Mucosa of rectum (tissue), 2 donors: Measurements from ENCODE around the gene SELENON.

Experiments used
- H3K27ac ChIP-seq, 2 donors: one replicate each; pipeline ENCODE4 v1.7.0; 2013; ENCODE audit warnings: inconsistent platforms in 2 of 2, low read depth in 2 of 2, low read length in 2 of 2
- H3K27me3 ChIP-seq, 2 donors: one replicate each; pipeline ENCODE4 v1.7.0; 2013; ENCODE audit warnings: low read length in 2 of 2; ENCODE audit not compliant: control insufficient read depth in 2 of 2, insufficient read depth in 2 of 2
- H3K36me3 ChIP-seq, 2 donors: one replicate each; pipeline ENCODE4 v1.7.0; 2013; ENCODE audit warnings: low read length in 2 of 2; ENCODE audit not compliant: control insufficient read depth in 2 of 2, insufficient read depth in 2 of 2
- H3K4me1 ChIP-seq, 2 donors: one replicate each; pipeline ENCODE4 v1.7.0; 2013; ENCODE audit warnings: low read length in 2 of 2, mild to moderate bottlenecking in 1 of 2; ENCODE audit not compliant: control insufficient read depth in 2 of 2, insufficient read depth in 2 of 2
- H3K4me3 ChIP-seq, 2 donors: one replicate each; pipeline ENCODE4 v1.7.0; 2013; ENCODE audit warnings: low read length in 2 of 2
- H3K9ac ChIP-seq, 2 donors: one replicate each; pipeline ENCODE4 v1.7.0; 2013; ENCODE audit warnings: low read length in 2 of 2, low read depth in 1 of 2, mild to moderate bottlenecking in 1 of 2
- H3K9me3 ChIP-seq, 2 donors: one replicate each; pipeline ENCODE4 v1.7.0; 2013; ENCODE audit warnings: low read length in 2 of 2; ENCODE audit not compliant: control insufficient read depth in 2 of 2
- donor health status: healthy.
- donor health status: Normal muscosa, but diverticular disease.

SELENON gene

GRCh38 chr1:25795211-25795610 is 4.8 kb upstream of the SELENON start:
- H3K27me3 ChIP-seq = no peaks in the 10 kb centered on the region
- H3K4me1 ChIP-seq = peaks cover 4 to 6% of the 10 kb centered on the region in 2 donors
- H3K4me3 ChIP-seq = no peak overlapping the region
- H3K9ac ChIP-seq = no peak overlapping the region
- H3K36me3 ChIP-seq = no peaks in the 10 kb centered on the region
- H3K27ac ChIP-seq = no peak overlapping the region
- no peaks in the 10 kb centered on the region for H3K9me3 ChIP-seq

- Histone ChIP-seq H3K27me3 (no peaks in the 10 kb centered on the region), H3K9ac (no peak overlapping the region), H3K4me3 (no peak overlapping the region), H3K36me3 (no peaks in the 10 kb centered on the region), H3K27ac (no peak overlapping the region), H3K4me1 (peaks cover 11 to 13% of the 10 kb centered on the region in 2 donors), H3K9me3 (no peaks in the 10 kb centered on the region)
Measured at GRCh38 chr1:25795946-25796810, 3.8 kb upstream of the SELENON start.

- Histone ChIP-seq H3K27me3 (no peaks in the 10 kb centered on the region), H3K36me3 (no peaks in the 10 kb centered on the region), H3K4me3 (no peak overlapping the region), H3K27ac (no peak overlapping the region), H3K9me3 (no peaks in the 10 kb centered on the region), H3K9ac (no peak overlapping the region), H3K4me1 (peaks cover 11 to 13% of the 10 kb centered on the region in 2 donors)
Measured at GRCh38 chr1:25796811-25797458, 3.1 kb upstream of the SELENON start.

- Histone ChIP-seq H3K27me3 (peaks cover 0 to 1% of the 10 kb centered on the region in 2 donors), H3K4me1 (peaks cover 11 to 16% of the 10 kb centered on the region in 2 donors), H3K36me3 (no peaks in the 10 kb centered on the region), H3K9me3 (no peaks in the 10 kb centered on the region), H3K9ac (no peak overlapping the region), H3K27ac (no peak overlapping the region), H3K4me3 (no peak overlapping the region)
Measured at GRCh38 chr1:25797939-25798338, 2.1 kb upstream of the SELENON start.

- no peaks in the 10 kb centered on the region for H3K9me3 ChIP-seq
- no peak overlapping the region for H3K9ac ChIP-seq
- H3K36me3 ChIP-seq = no peaks in the 10 kb centered on the region
- no peak overlapping the region for H3K27ac ChIP-seq
- H3K27me3 ChIP-seq = peaks cover 0 to 2% of the 10 kb centered on the region in 2 donors
- no peak overlapping the region for H3K4me3 ChIP-seq
- H3K4me1 ChIP-seq = peaks cover 11 to 16% of the 10 kb centered on the region in 2 donors
Measured at GRCh38 chr1:25798666-25799351, 1.2 kb upstream of the SELENON start.

GRCh38 chr1:25799352-25799934 is 550 bp upstream of the SELENON start:
- peaks cover 11 to 16% of the 10 kb centered on the region in 2 donors for H3K4me1 ChIP-seq
- H3K4me3 ChIP-seq = peak overlapping the region; percentile 59 to 63
- H3K9ac ChIP-seq = peak overlapping the region; percentile 60 to 68
- no peaks in the 10 kb centered on the region for H3K9me3 ChIP-seq
- no peaks in the 10 kb centered on the region for H3K36me3 ChIP-seq
- H3K27ac ChIP-seq = peak overlapping the region; percentile 38 to 43
- H3K27me3 ChIP-seq = peaks cover 0 to 2% of the 10 kb centered on the region in 2 donors

GRCh38 chr1:25800703-25801377 is 847 bp downstream of the SELENON start:
- H3K9me3 ChIP-seq = no peaks in the 10 kb centered on the region
- no peak overlapping the region for H3K27ac ChIP-seq
- H3K4me1 ChIP-seq = peaks cover 11 to 16% of the 10 kb centered on the region in 2 donors
- peak overlapping the region; percentile 66 to 77 for H3K4me3 ChIP-seq
- peaks cover 0 to 2% of the 10 kb centered on the region in 2 donors for H3K27me3 ChIP-seq
- H3K9ac ChIP-seq = peak overlapping the region; percentile 65 to 68
- H3K36me3 ChIP-seq = peaks cover 0 to 3% of the 10 kb centered on the region in 2 donors

GRCh38 chr1:25802915-25803314 is 2.9 kb downstream of the SELENON start:
- H3K4me3 ChIP-seq = no peak overlapping the region
- H3K36me3 ChIP-seq = peaks cover 3 to 5% of the 10 kb centered on the region in 2 donors
- peaks cover 16 to 18% of the 10 kb centered on the region in 2 donors for H3K4me1 ChIP-seq
- H3K27ac ChIP-seq = no peak overlapping the region
- no peaks in the 10 kb centered on the region for H3K9me3 ChIP-seq
- no peak overlapping the region for H3K9ac ChIP-seq
- peaks cover 0 to 2% of the 10 kb centered on the region in 2 donors for H3K27me3 ChIP-seq

- peaks cover 17 to 18% of the 10 kb centered on the region in 2 donors for H3K4me1 ChIP-seq
- H3K27ac ChIP-seq = no peak overlapping the region
- no peak overlapping the region for H3K4me3 ChIP-seq
- H3K9me3 ChIP-seq = no peaks in the 10 kb centered on the region
- peaks cover 0 to 2% of the 10 kb centered on the region in 2 donors for H3K27me3 ChIP-seq
- H3K36me3 ChIP-seq = peaks cover 3 to 5% of the 10 kb centered on the region in 2 donors
- no peak overlapping the region for H3K9ac ChIP-seq
Measured at GRCh38 chr1:25803368-25803767, 3.4 kb downstream of the SELENON start.
